ENCODE data around the gene CD40.

GRCh38 chr20:46123482-46124245, 5.5 kb downstream of the CD40 start:
- no peak for TF ChIP-seq POLR2A (IDR thresholded peaks at IDR 0.05; ENCODE audit: low read depth, low read length)
- TF ChIP-seq TAF1 (IDR thresholded peaks at IDR 0.05; ENCODE audit: low read depth, low read length) = no peak
- TF ChIP-seq SPI1 (IDR thresholded peaks at IDR 0.05; ENCODE audit: low read depth, low read length) = no peak
- no peak; the same call in 1 of the 2 replicates for TF ChIP-seq POLR2AphosphoS5 (IDR thresholded peaks at IDR 0.05; ENCODE audit: low read depth, low read length)
- no peak for TF ChIP-seq PAX5 (IDR thresholded peaks at IDR 0.05; ENCODE audit: insufficient read depth, low read length, severe bottlenecking)
- TF ChIP-seq POU2F2 (IDR thresholded peaks at IDR 0.05; ENCODE audit: low read depth, low read length) = no peak

Data from GM12891 (cell line).